Gastroesophageal sphincter (tissue), 3 donors: ENCODE measurements around the gene PRKAA2.

Experiments used
- CTCF ChIP-seq, 4 experiments: fragments of 200-600 bp in 2 of 4; fragments of 450-650 bp in 2 of 4; sonication (generic) in 1 of 4; IDR thresholded peaks; one replicate each; pipeline ENCODE4 v1.5.1; 2017 to 2019; ENCODE audit warnings: antibody characterized with exemption in 4 of 4, mild to moderate bottlenecking in 2 of 4, moderate library complexity in 2 of 4
- EP300 ChIP-seq: sonication (generic); formaldehyde crosslinking; IDR thresholded peaks from one replicate; pipeline ENCODE4 v1.6.1; 2017; ENCODE audit warnings: antibody characterized with exemption, mild to moderate bottlenecking
- POLR2AphosphoS5 ChIP-seq: sonication (generic); formaldehyde crosslinking; IDR thresholded peaks from one replicate; pipeline ENCODE4 v1.6.1; 2017; ENCODE audit warnings: antibody characterized with exemption

- no peak for TF ChIP-seq CTCF (IDR thresholded peaks at IDR 0.05)
- TF ChIP-seq EP300 = no peak
- TF ChIP-seq POLR2AphosphoS5 = no peak
These were observed 110.8 kb downstream of the PRKAA2 start for GRCh38 chr1:56755911-56756310.
